Uterus (tissue), 2 donors: ENCODE data around the gene HADHB.

Experiments used
- POLR2A ChIP-seq, 2 donors: fragments of 450-650 bp; IDR thresholded peaks; one replicate each; pipeline ENCODE4 v1.6.1; 2016; ENCODE audit warnings: antibody characterized with exemption in 2 of 2, mild to moderate bottlenecking in 1 of 2, moderate library complexity in 1 of 2
- TF ChIP-seq, protein P1 (sequence below), 4 experiments: fragments of 200-600 bp in 2 of 4; fragments of 450-650 bp in 2 of 4; sonication (generic) in 2 of 4; IDR thresholded peaks; one replicate each; pipeline ENCODE4 v1.5.1; 2016 to 2019; ENCODE audit warnings: antibody characterized with exemption in 4 of 4, mild to moderate bottlenecking in 2 of 4, moderate library complexity in 1 of 4

DNA sequence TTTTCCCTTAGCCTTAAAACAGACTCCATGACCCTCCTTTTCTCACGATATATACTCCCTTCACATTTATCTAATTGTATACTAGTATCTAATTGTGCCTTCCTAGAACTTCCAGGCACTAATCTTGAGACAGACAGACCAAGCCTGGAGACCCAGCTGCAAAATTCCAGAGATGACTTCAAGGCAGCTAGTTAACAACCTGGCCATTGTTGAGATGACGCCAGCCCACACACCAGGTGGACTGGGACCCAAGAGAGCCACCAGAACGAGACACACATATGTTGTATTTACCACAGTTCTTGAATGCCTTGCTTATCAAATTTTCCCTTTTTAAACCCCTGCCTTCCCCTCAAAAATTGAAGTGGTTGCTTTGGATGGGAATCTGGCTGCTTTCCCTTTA lies 52.3 kb downstream of the HADHB start:
- no peak for TF ChIP-seq POLR2A (IDR thresholded peaks at IDR 0.05)
- TF ChIP-seq, protein P1, sequence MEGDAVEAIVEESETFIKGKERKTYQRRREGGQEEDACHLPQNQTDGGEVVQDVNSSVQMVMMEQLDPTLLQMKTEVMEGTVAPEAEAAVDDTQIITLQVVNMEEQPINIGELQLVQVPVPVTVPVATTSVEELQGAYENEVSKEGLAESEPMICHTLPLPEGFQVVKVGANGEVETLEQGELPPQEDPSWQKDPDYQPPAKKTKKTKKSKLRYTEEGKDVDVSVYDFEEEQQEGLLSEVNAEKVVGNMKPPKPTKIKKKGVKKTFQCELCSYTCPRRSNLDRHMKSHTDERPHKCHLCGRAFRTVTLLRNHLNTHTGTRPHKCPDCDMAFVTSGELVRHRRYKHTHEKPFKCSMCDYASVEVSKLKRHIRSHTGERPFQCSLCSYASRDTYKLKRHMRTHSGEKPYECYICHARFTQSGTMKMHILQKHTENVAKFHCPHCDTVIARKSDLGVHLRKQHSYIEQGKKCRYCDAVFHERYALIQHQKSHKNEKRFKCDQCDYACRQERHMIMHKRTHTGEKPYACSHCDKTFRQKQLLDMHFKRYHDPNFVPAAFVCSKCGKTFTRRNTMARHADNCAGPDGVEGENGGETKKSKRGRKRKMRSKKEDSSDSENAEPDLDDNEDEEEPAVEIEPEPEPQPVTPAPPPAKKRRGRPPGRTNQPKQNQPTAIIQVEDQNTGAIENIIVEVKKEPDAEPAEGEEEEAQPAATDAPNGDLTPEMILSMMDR (IDR thresholded peaks at IDR 0.05): no peak
